ENCODE measurements around the gene PRAC1.

- TF ChIP-seq, protein P1, sequence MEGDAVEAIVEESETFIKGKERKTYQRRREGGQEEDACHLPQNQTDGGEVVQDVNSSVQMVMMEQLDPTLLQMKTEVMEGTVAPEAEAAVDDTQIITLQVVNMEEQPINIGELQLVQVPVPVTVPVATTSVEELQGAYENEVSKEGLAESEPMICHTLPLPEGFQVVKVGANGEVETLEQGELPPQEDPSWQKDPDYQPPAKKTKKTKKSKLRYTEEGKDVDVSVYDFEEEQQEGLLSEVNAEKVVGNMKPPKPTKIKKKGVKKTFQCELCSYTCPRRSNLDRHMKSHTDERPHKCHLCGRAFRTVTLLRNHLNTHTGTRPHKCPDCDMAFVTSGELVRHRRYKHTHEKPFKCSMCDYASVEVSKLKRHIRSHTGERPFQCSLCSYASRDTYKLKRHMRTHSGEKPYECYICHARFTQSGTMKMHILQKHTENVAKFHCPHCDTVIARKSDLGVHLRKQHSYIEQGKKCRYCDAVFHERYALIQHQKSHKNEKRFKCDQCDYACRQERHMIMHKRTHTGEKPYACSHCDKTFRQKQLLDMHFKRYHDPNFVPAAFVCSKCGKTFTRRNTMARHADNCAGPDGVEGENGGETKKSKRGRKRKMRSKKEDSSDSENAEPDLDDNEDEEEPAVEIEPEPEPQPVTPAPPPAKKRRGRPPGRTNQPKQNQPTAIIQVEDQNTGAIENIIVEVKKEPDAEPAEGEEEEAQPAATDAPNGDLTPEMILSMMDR (IDR thresholded peaks at IDR 0.05), result no peak
- TF ChIP-seq POLR2A (IDR thresholded peaks at IDR 0.05), result no peak
These were observed 17.7 kb downstream of the PRAC1 start for GRCh38 chr17:48704361-48705248.
